ENCODE data around the gene MAPK14.
"Not testable (repeated sequence)": the region's sequence is repeated elsewhere in the genome, so short reads cannot be mapped to it uniquely, and the experiment has no call there.

The MAPK14 gene

GRCh38 chr6:36027501-36028087 lies at the start of gene MAPK14:
Gene MAPK14, plus strand, starts transcription at chr6:36027808. Its CDS starts 350 bp downstream, at chr6:36028158.
- peak; percentile 100 for DNase-seq

DNA sequence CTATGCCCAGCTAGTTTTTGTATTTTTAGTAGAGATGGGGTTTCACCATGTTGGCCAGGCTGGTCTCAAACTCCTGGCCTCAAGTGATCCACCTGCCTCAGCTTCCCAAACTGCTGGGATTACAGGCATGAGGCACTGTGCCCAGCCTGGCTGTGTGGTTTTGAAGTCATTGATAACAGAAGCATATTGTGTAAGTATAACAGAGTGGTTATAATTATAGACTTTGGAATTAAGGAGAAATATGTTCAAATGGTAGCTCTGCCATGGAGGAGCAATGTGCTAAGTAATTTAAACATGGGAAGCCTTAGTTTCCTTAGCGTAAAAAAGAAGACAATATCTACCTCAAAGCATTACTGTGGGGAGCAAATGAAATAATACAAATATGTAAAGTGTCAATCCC lies 47.5 kb upstream of the MAPK14 start:
- DNase-seq, result not testable (repeated sequence)

- DNase-seq, result no peak
Measured at GRCh38 chr6:35980991-35981645, 46.5 kb upstream of the MAPK14 start.

GRCh38 chr6:35984701-35985100 lies 42.9 kb upstream of the MAPK14 start:
- DNase-seq, result no peak

- DNase-seq, result not testable (repeated sequence)
Measured at GRCh38 chr6:35988047-35988446, 39.6 kb upstream of the MAPK14 start.

DNA sequence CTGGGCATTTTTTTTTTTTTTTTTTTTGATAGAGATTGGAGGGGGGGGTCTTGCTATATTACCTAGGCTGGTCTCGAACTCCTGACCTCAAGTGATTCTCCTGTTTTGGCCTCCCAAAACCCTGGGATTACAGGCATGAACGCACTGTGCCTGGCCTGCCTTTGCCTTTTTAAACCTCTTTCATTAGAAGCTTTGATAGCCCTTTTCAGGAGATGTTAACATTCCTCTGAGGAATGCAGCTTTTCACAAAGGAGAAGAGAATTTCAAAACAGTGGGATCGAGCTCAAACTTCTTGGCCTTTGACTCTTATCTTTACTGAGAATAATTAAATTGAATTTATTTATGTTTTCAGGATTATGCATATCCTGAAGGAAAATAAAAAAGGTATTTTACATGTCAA lies 34.5 kb upstream of the MAPK14 start:
- no peak for DNase-seq

- DNase-seq, result no peak
Measured at GRCh38 chr6:36000451-36000850, 27.2 kb upstream of the MAPK14 start.

- no peak for DNase-seq
Measured at GRCh38 chr6:36015666-36016065, 11.9 kb upstream of the MAPK14 start.

DNA sequence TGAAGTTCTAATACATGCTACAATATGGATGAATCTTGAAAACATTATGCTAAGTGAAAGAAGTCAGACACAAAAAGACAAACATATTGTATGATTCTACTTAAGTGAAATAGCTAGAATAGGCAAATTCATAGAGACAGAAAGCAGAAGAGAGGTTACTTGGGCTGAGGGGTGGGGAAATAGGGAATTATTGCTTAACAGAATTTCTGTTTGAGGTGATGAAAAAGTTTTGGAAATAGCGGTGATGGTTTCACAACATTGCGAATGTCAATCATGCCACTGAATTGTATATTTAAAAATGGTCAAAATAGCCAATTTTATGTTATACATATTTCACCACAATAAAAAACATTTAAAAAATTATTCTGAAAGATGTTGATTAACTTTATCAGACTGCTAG lies 9.3 kb upstream of the MAPK14 start:
- no peak for DNase-seq

GRCh38 chr6:36019167-36019566 lies 8.4 kb upstream of the MAPK14 start:
- no peak for DNase-seq

DNA sequence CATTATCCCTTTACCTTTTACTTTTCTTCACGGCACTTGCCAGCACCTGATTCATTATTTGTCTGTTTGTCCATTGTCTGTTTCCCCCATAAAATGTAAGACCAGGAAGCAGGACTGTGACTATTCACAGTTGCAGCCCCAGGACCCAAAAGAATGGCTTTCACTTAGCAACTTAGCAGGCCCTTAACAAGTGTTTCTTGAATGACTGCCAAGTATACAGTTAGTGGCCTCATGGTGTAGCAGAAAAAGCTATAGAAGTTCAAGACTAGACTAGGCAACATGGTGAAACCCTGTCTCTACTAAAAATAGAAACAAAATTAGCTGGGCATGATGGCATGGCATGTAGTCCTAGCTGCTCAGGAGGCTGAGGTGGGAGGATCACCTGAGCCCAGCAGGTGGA lies 7.5 kb upstream of the MAPK14 start:
- peak; percentile 56 for DNase-seq

DNA sequence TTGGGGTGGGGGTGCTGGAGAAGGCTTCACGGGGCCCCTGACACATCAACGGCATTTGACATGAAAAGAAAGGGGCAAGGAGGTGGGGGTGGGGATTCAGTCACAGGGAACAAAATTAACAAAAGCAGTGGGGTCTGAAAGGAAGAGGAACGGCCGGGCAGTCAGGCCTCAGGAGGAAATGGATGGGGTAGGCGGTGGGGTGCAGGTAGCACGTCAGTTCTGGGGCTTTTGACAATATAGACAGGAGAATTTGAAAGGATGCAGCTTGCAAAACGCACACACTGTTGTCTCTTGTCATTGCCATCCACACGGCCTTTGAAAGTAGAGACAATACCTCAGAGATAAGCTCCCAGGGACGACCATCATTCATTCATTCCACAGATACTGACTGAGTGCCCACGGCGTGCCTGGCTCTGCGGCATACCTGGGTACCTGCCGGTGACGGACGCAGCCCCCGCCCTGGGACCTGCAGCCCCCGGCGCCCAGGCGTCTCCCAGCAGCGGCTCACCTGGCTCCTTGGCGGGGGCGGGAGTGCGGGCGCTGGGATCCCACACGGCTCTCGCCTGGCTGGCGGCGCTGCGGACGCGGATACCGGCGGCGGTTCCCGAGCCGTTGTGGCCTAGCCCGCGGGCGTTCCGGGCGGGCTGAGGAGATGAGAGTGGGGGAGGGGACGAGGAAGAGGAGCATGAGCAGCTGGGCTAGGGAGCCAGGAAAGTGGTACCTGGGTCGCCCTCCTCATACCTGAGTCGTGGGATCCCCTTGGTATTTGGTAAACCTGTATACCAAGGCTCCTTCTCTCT lies 3.4 kb upstream of the MAPK14 start, which contains the start of gene SLC26A8:
TSS of gene SLC26A8 (minus strand) at position 646 of the 800 bp plus-strand sequence. CDS start 4,934 bp downstream, outside the sequence.
- no peak for DNase-seq

- no peak for DNase-seq
Measured at GRCh38 chr6:36025260-36025931, 2.2 kb upstream of the MAPK14 start.

- no peak for DNase-seq
Measured at GRCh38 chr6:36025932-36026327, 1.7 kb upstream of the MAPK14 start.

DNA sequence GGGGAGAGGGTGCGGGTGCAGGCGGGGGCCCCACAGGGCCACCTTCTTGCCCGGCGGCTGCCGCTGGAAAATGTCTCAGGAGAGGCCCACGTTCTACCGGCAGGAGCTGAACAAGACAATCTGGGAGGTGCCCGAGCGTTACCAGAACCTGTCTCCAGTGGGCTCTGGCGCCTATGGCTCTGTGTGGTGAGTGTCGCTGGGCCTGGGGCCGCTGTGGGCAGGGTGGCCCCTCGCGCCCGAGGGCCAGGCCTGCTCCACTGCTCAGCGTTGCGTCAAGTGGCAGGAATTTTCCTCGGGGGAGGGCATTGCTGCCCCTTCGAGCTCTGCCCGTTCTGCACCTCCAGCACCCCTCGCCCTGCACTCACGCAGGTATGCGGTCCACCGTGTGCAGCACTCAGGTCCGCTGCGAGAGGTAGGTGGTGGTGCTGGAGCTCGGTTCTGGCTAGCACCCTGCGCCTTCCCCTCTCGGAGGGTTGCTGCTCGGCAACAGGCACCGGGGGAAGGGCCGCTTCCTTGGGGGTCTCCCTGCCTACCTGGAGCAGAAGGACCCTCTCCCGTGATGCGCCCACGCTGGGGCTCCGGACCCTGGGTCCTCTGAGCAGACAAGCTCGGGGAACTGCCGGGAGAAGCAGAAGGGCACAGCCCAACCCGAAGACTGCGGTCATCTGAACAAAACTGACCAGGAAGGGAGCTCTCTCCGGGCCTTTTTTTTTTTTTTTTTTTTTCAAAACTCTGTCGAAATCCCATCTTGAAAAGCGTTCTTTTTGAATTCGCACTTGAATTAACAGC lies 674 bp downstream of the MAPK14 start:
- no peak for DNase-seq

- peak; percentile 31 for DNase-seq
Measured at GRCh38 chr6:36028877-36029324, 1.3 kb downstream of the MAPK14 start.

DNA sequence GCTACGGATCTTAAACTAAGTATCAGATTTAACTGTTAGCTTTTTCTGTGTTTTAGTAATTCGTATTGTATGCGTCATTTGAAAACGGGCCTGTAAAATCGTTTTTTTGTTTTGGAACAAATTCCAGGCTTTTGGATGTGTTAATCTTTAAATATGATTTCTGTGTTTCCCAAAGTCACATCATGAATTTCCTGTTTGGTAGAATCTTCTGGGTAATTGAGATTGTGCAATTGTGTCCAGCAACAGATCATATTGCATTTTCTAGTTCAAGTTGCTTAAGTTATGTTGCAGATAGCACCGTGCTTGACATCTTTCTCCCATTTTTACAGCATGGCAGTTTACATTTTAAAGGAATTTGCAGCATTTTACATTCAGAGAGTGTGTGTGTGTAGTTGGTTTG lies 1.9 kb downstream of the MAPK14 start:
- DNase-seq, result no peak

- no peak for DNase-seq
Measured at GRCh38 chr6:36032261-36032660, 4.7 kb downstream of the MAPK14 start.

GRCh38 chr6:36033144-36033543 lies 5.5 kb downstream of the MAPK14 start:
- not testable (repeated sequence) for DNase-seq

DNA sequence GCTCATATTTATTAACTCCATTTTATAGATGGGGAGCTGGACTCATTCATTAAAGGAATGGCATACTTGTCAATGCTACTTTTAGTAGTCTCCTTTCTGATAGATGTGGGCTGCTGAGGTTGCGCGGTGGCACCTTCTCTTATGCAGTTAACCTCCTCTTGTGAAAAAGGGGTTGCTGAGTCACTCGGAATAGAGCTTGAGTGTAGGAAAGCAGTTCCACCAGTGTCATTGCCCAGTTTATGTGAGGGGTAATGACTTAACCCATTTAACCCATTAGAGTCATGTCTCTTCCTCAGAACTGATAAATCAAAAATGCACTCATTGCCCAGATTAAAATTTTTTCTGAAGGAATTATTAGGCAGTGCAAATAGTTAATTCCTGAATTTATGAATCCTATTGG lies 6.3 kb downstream of the MAPK14 start:
- no peak for DNase-seq

DNA sequence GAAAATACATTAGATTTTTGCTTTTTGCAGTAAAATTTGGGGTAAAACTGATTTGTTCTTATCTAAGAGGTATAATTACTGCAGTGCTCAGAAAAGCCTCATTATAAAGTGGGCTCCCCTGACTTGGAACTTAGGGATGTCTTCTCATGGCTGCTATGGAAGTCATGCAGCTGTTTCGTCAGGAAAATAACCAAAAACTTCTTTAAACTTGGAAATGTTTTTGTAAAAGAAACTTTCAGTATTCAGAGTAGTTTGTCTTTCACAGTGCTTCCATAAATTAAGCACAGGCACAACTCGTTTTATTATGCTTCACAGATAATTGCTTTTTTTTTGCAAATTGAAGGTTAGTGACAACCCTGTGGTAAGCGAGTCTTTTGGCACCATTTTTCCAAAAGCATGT lies 6.8 kb downstream of the MAPK14 start:
- no peak for DNase-seq

DNA sequence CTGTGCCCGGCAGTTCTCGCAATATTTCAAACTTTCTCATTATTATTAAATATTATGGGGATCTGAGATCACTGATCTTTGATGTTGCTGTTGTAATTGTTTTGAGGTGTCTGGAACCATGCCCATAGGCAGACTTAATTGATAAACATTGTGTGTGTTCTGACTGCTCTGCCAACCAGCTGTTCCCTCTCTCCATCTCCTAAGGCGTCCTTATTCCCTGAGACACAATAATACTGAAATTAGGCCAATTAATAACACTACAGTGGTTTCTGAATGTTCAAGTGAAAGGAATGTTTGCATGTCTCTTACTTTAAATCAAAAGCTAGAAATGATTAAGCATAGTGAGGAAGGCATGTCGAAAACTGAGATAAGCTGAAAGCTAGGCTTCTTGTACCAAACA lies 7.6 kb downstream of the MAPK14 start:
- DNase-seq, result no peak

Data from NCI-H1105 (cell line).